PFSK-1 (cell line): ENCODE data around the gene MSGN1.

Experiments
- POLR2AphosphoS5 ChIP-seq: IDR thresholded peaks from 2 replicates; pipeline ENCODE4 v1.6.1; 2012; ENCODE audit warnings: low read depth, mild to moderate bottlenecking, control low read depth, low read length, moderate library complexity
- REST ChIP-seq, 2 experiments: IDR thresholded peaks; 2 replicates each; pipeline versions ENCODE4 v1.6.1 to v1.8.0; 2011 to 2012; ENCODE audit warnings: low read depth in 2 of 2, low read length in 2 of 2, control low read depth in 1 of 2, inconsistent platforms in 1 of 2, mild to moderate bottlenecking in 1 of 2, moderate library complexity in 1 of 2; ENCODE audit not compliant: insufficient read depth in 1 of 2
- SIN3A ChIP-seq: IDR thresholded peaks from 2 replicates; pipeline ENCODE4 v1.6.1; 2012; ENCODE audit warnings: mild to moderate bottlenecking, low read length, moderate library complexity, borderline replicate concordance; ENCODE audit not compliant: insufficient read depth
- TAF1 ChIP-seq: IDR thresholded peaks from 2 replicates; pipeline ENCODE4 v1.6.1; 2012; ENCODE audit warnings: low read length, control low read depth, borderline replicate concordance; ENCODE audit not compliant: insufficient read depth

DNA sequence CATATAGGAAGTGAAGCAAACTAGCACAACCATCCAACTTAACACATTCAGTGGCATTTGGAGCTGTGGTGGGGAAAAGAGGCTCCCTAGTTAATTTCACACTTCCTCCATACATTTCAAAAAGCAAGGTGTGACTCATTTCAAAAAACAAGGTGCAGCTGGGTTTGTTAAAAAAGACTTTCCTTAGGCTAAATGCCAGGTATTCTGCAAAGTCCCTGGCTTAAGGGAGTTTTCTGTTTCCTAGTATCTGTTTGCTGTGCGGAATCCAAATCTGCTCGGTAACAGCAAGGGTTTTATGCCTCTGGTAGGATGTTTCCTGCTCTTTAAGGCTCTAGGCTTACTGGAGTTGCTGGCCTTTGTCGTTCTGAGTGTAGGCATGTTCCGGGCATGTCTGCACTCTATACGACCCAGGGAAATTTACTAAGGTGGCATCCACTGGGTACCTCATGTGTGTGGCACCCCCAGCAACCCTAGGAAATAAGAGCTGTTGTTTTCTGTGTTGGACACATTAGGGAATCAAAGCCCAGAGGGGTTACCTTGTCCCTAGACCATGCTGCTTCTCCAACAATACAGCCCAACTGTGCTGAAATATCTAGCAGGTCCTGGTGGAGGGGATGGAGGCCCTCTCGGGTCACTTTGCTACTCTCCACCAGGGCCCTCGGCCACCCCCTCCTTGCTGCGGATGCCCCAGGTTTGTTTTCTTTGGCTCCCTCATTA lies 634 bp upstream of the MSGN1 start:
- TF ChIP-seq POLR2AphosphoS5 (no peak), REST (IDR thresholded peaks at IDR 0.05; ENCODE audit: insufficient read depth in 1 of 2, low read depth in 2 of 2, low read length in 2 of 2) (no peak), SIN3A (no peak), TAF1 (no peak)
